PC-9 (cell line): ENCODE results near the gene GOLGA1. TPM values are rescaled to one million over a fixed set of nuclear protein-coding genes. Genes with fewer than 3 reads are reported as not detected.

ENCODE experiments used
- BruUV-seq: library from RNA; stranded (reverse); fragments of 400-500 nt; replicated peaks from 2 replicates; lab custom pipeline; 2021; lab: Mats Ljungman, UMichigan
- CTCF ChIA-PET: fragments of 300-600 bp; sonication (Branson Sonifier 250); formaldehyde crosslinking; loops from one replicate; lab custom pipeline; 2022; ENCODE audit warnings: antibody characterized with exemption; lab: Charles Lee
- POLR2A ChIA-PET: fragments of 300-600 bp; sonication (Branson Sonifier 250); formaldehyde crosslinking; loops from one replicate; lab custom pipeline; 2022; ENCODE audit warnings: antibody characterized with exemption; ENCODE audit not compliant: unreplicated experiment; lab: Charles Lee
- DNase-seq, 2 experiments: peaks; one replicate each; pipeline versions ENCODE4 v3.0.0 to v3.0.0-alpha.2; 2015 to 2022; ENCODE audit warnings: mixed read lengths in 1 of 2
- H2AFZ ChIP-seq: fragments of 200-600 bp; sonication (generic); 2 replicates; pipeline ENCODE4 v1.8.1; 2017; ENCODE audit warnings: antibody characterized with exemption
- H3F3A ChIP-seq: fragments of 200-600 bp; sonication (generic); 2 replicates; pipeline ENCODE4 v1.8.1; 2017; ENCODE audit warnings: antibody characterized with exemption, mild to moderate bottlenecking, low read depth; ENCODE audit not compliant: insufficient read depth
- H3K27ac ChIP-seq: fragments of 200-600 bp; sonication (generic); 2 replicates; pipeline ENCODE4 v1.6.1; 2016; ENCODE audit warnings: mixed run types
- H3K27me3 ChIP-seq: fragments of 200-600 bp; sonication (generic); 2 replicates; pipeline ENCODE4 v1.6.1; 2016; ENCODE audit warnings: low read depth, mixed run types; ENCODE audit not compliant: insufficient read depth
- H3K36me3 ChIP-seq: fragments of 200-600 bp; sonication (generic); 2 replicates; pipeline ENCODE4 v1.6.1; 2016; ENCODE audit warnings: low read depth, mixed run types
- H3K4me1 ChIP-seq: fragments of 200-600 bp; sonication (generic); replicated peaks from 2 replicates; pipeline ENCODE4 v1.6.1; 2016; ENCODE audit warnings: mixed run types; ENCODE audit not compliant: insufficient read depth
- H3K4me2 ChIP-seq: fragments of 200-600 bp; sonication (generic); 2 replicates; pipeline ENCODE4 v1.6.1; 2017; ENCODE audit warnings: mixed run types
- H3K4me3 ChIP-seq: fragments of 200-600 bp; sonication (generic); 2 replicates; pipeline ENCODE4 v1.6.1; 2016; ENCODE audit warnings: mixed run types
- H3K79me2 ChIP-seq: fragments of 200-600 bp; sonication (generic); 2 replicates; pipeline ENCODE4 v1.6.1; 2017; ENCODE audit warnings: low read depth, mixed run types
- H3K9me2 ChIP-seq: fragments of 200-600 bp; sonication (generic); 2 replicates; pipeline ENCODE4 v1.8.1; 2017; ENCODE audit warnings: mild to moderate bottlenecking; ENCODE audit not compliant: insufficient read depth
- H3K9me3 ChIP-seq: fragments of 200-600 bp; sonication (generic); 2 replicates; pipeline ENCODE4 v1.8.1; 2016; ENCODE audit warnings: low read depth; ENCODE audit not compliant: insufficient read depth
- H4K20me1 ChIP-seq: fragments of 200-600 bp; sonication (generic); 2 replicates; pipeline ENCODE4 v1.8.1; 2017; ENCODE audit not compliant: insufficient read depth
- CTCF ChIP-seq: fragments of 200-600 bp; sonication (generic); conservative IDR thresholded peaks from 2 replicates; pipeline ENCODE4 v1.6.1; 2017; ENCODE audit warnings: mixed run types, antibody characterized with exemption, mild to moderate bottlenecking, moderate library complexity
- EZH2 ChIP-seq: fragments of 200-600 bp; sonication (generic); IDR thresholded peaks from 2 replicates; pipeline ENCODE4 v1.8.0; 2017; ENCODE audit warnings: antibody characterized with exemption, low read depth
- intact Hi-C: fragments of 100-400 bp; cut with micrococcal nuclease; formaldehyde crosslinking; loops from one replicate; pipeline ENCODE4 v1.10.0; 2022; ENCODE audit not compliant: unreplicated experiment
- total RNA-seq: library from RNA; stranded (reverse); gene quantifications from 2 replicates; pipeline ENCODE4 v1.2.3, GENCODE V29; 2021

Gene GOLGA1
- total RNA-seq, 1 experiment from 2014 or later = 23.0 TPM

GRCh38 chr9:124861342-124862229, 79.3 kb downstream of the GOLGA1 start, which contains the start of the genes ARPC5L and RPL35:
Gene ARPC5L, plus strand, starts transcription at chr9:124862130. Its CDS starts 7,161 bp downstream, at chr9:124869291.
Gene RPL35, minus strand, starts transcription at chr9:124861957. Its CDS starts 45 bp downstream, at chr9:124861912.
- TF ChIP-seq EZH2 = no peak
- no peak; the same call in 1 of the 2 replicates for TF ChIP-seq CTCF
- Histone ChIP-seq H3K9me2 (no peaks in the 10 kb centered on the region), H3K79me2 (peaks cover 34% of the 10 kb centered on the region), H3K36me3 (peaks cover 35% of the 10 kb centered on the region), H3K4me3 (peak within 1 kb of the TSS; percentile 97), H3K9me3 (no peaks in the 10 kb centered on the region), H3F3A (peaks cover 75% of the 10 kb centered on the region), H2AFZ (peak within 1 kb of the TSS; percentile 91), H3K4me1 (peaks cover 44% of the 10 kb centered on the region), H3K4me2 (peak within 1 kb of the TSS; percentile 97), H4K20me1 (peaks cover 46% of the 10 kb centered on the region), H3K27ac (peak within 1 kb of the TSS; percentile 93), H3K27me3 (no peaks in the 10 kb centered on the region)
- peak; percentile 79 to 96 for DNase-seq
- no TSS peak for BruUV-seq
- ChIA-PET POLR2A (interaction anchor here (0.5 to 1.0 kb wide), 6 partner anchors 11 to 83 kb away, joined by 3 to 23 read pairs (median 4); no protein-coding TSS in a partner anchor), CTCF (interaction anchor here (0.6 to 1.8 kb wide), 7 partner anchors 9 to 515 kb away, joined by 3 to 7 read pairs (median 3); partner anchors contain the start of gene WDR38)
- intact Hi-C loops = loop anchor here (1.0 to 5.0 kb wide), 3 partner anchors 9 to 282 kb away; partner anchors contain the start of gene SCAI

GRCh38 chr9:124860582-124861341, 80.1 kb downstream of the GOLGA1 start:
- no peak for DNase-seq
- Histone ChIP-seq H3K4me3 (peak overlapping the region; percentile 97), H3K79me2 (peaks cover 34% of the 10 kb centered on the region), H3K9me2 (no peaks in the 10 kb centered on the region), H4K20me1 (peaks cover 53% of the 10 kb centered on the region), H3K27me3 (no peaks in the 10 kb centered on the region), H3K36me3 (peaks cover 35% of the 10 kb centered on the region), H2AFZ (no peak overlapping the region), H3K9me3 (no peaks in the 10 kb centered on the region), H3F3A (peaks cover 80% of the 10 kb centered on the region), H3K4me2 (peak overlapping the region; percentile 97), H3K4me1 (peaks cover 44% of the 10 kb centered on the region), H3K27ac (peak overlapping the region; percentile 93)
- TF ChIP-seq CTCF (no peak), EZH2 (no peak)
- intact Hi-C loops = loop anchor here (5.0 kb wide), 1 partner anchor 203 kb away; no protein-coding TSS in a partner anchor
- ChIA-PET CTCF (interaction anchor here (0.7 to 0.8 kb wide), 4 partner anchors 8 to 516 kb away, joined by 3 to 13 read pairs (median 4); no protein-coding TSS in a partner anchor), POLR2A (interaction anchor here (0.5 to 0.7 kb wide), 2 partner anchors 65 to 206 kb away, joined by 5 to 13 read pairs; no protein-coding TSS in a partner anchor)
- BruUV-seq = TSS peak; percentile 39
